B cell (primary cell): ENCODE results near the gene HPD. TPM values are rescaled to one million over a fixed set of nuclear protein-coding genes. Genes with fewer than 3 reads are reported as not detected.

ENCODE experiments used
- ATAC-seq: fragments of 200-7000 bp; cut with Tn5 transposase; one replicate; pipeline ENCODE4 v1.10.0; 2021; ENCODE audit warnings: low read depth, mild to moderate bottlenecking, moderate number of reproducible peaks, moderate library complexity
- CTCF ChIA-PET: fragments of 350-600 bp; sonication (Branson Sonifier 250); formaldehyde crosslinking; loops from one replicate; lab custom pipeline; 2021; ENCODE audit warnings: antibody characterized with exemption, inconsistent platforms; lab: Charles Lee
- POLR2A ChIA-PET: fragments of 350-600 bp; sonication (Branson Sonifier 250); formaldehyde crosslinking; loops from one replicate; lab custom pipeline; 2021; ENCODE audit warnings: antibody characterized with exemption; lab: Charles Lee
- DNase-seq: peaks from one replicate; pipeline ENCODE4 v3.0.0; 2013
- H2AFZ ChIP-seq: 2 replicates; pipeline ENCODE4 v1.6.1; 2012; ENCODE audit warnings: mild to moderate bottlenecking, low read depth, low read length; ENCODE audit not compliant: insufficient read depth, poor library complexity, severe bottlenecking
- H3K27ac ChIP-seq, 2 donors: 1 replicate in 1 of 2; 2 replicates in 1 of 2; pipeline ENCODE4 v1.5.1; 2012 to 2013; ENCODE audit warnings: low read length in 2 of 2, mild to moderate bottlenecking in 2 of 2, moderate library complexity in 1 of 2
- H3K27me3 ChIP-seq, 4 experiments: fragments of 200-600 bp in 1 of 4; sonication (generic) in 1 of 4; replicated peaks in 1 of 4; 1 replicate in 2 of 4; 2 replicates in 2 of 4; pipeline versions ENCODE4 v1.6.1 to v1.7.0; 2013 to 2016; ENCODE audit warnings: low read length in 3 of 4, mild to moderate bottlenecking in 2 of 4, mixed read lengths in 1 of 4, moderate library complexity in 1 of 4; ENCODE audit not compliant: insufficient read depth in 4 of 4, control insufficient read depth in 3 of 4; ENCODE audit errors: control extremely low read depth in 1 of 4
- H3K36me3 ChIP-seq, 2 experiments: replicated peaks in 1 of 2; 1 replicate in 1 of 2; 2 replicates in 1 of 2; pipeline versions ENCODE4 v1.6.1 to v1.7.1; 2013; ENCODE audit warnings: low read length in 1 of 2; ENCODE audit not compliant: insufficient read depth in 2 of 2, control insufficient read depth in 1 of 2; ENCODE audit errors: control extremely low read depth in 1 of 2, extremely low read depth in 1 of 2
- H3K4me1 ChIP-seq, 2 donors: fragments of 200-600 bp in 1 of 2; sonication (generic) in 1 of 2; 1 replicate in 1 of 2; 2 replicates in 1 of 2; pipeline versions ENCODE4 v1.5.1 to v1.6.1; 2013 to 2017; ENCODE audit warnings: low read length in 2 of 2; ENCODE audit not compliant: control insufficient read depth in 2 of 2, insufficient read depth in 2 of 2
- H3K4me2 ChIP-seq: replicated peaks from 2 replicates; pipeline ENCODE3; 2012; ENCODE audit warnings: mild to moderate bottlenecking, low read depth, low read length; ENCODE audit not compliant: poor library complexity, severe bottlenecking
- H3K4me3 ChIP-seq, 5 experiments: fragments of 200-600 bp in 1 of 5; sonication (generic) in 1 of 5; 1 replicate in 3 of 5; 2 replicates in 2 of 5; pipeline versions ENCODE4 v1.5.1 to v1.7.0; 2011 to 2016; ENCODE audit warnings: low read length in 4 of 5, mild to moderate bottlenecking in 4 of 5, low read depth in 2 of 5, control low read depth in 1 of 5, moderate library complexity in 1 of 5; ENCODE audit not compliant: insufficient read depth in 1 of 5; ENCODE audit errors: control extremely low read depth in 1 of 5, extremely low read depth in 1 of 5
- H3K79me2 ChIP-seq: fragments of 200-600 bp; sonication (generic); one replicate; pipeline ENCODE4 v1.6.0; 2016; ENCODE audit warnings: low read length; ENCODE audit not compliant: control insufficient read depth, insufficient read depth
- H3K9ac ChIP-seq: fragments of 200-600 bp; sonication (generic); 2 replicates; pipeline ENCODE4 v1.6.1; 2017; ENCODE audit warnings: mild to moderate bottlenecking, low read length, moderate library complexity
- H3K9me3 ChIP-seq, 3 donors: one replicate each; pipeline versions ENCODE4 v1.6.1 to v1.7.1; 2013; ENCODE audit warnings: low read length in 2 of 3; ENCODE audit not compliant: control insufficient read depth in 2 of 3, insufficient read depth in 1 of 3; ENCODE audit errors: control extremely low read depth in 1 of 3
- H4K20me1 ChIP-seq: 2 replicates; pipeline ENCODE4 v1.6.0; 2012; ENCODE audit warnings: mild to moderate bottlenecking, low read length; ENCODE audit not compliant: insufficient read depth, control insufficient read depth, poor library complexity, severe bottlenecking
- H3K27ac Mint-ChIP-seq: one replicate; pipeline ENCODE4 v1.8.0; 2021; ENCODE audit warnings: mixed read lengths
- H3K27me3 Mint-ChIP-seq: one replicate; pipeline ENCODE4 v1.8.0; 2021; ENCODE audit warnings: mixed read lengths
- H3K4me1 Mint-ChIP-seq: one replicate; pipeline ENCODE4 v1.8.0; 2021; ENCODE audit warnings: mixed read lengths
- H3K4me3 Mint-ChIP-seq: one replicate; pipeline ENCODE4 v1.8.0; 2021; ENCODE audit warnings: mixed read lengths
- H3K9me3 Mint-ChIP-seq: one replicate; pipeline ENCODE4 v1.8.0; 2022; ENCODE audit warnings: mixed read lengths; ENCODE audit not compliant: insufficient read depth
- EZH2 ChIP-seq: IDR thresholded peaks from 2 replicates; pipeline ENCODE4 v1.6.1; 2012; ENCODE audit warnings: borderline replicate concordance, low read depth, mild to moderate bottlenecking, moderate library complexity, low read length; ENCODE audit not compliant: insufficient read depth, poor library complexity, severe bottlenecking
- WGBS: methylation state at CpG from one replicate; pipeline ENCODE4 v1.1.5; 2013; ENCODE audit warnings: missing lambda C conversion rate; ENCODE audit not compliant: insufficient coverage; 5-methylcytosine and 5-hydroxymethylcytosine counted together
- intact Hi-C: fragments of 100-400 bp; cut with micrococcal nuclease; formaldehyde crosslinking; loops from one replicate; pipeline ENCODE4 v1.10.0; 2022
- polyA plus RNA-seq: library from polyadenylated mRNA; depleted of rRNA; stranded (reverse); fragments of >200 nt; gene quantifications from 2 replicates; pipeline ENCODE4 v1.2.3, GENCODE V29; 2012
- total RNA-seq, 2 donors: library from RNA; stranded (reverse); fragments of 120-200 nt in 1 of 2; gene quantifications; 1 replicate in 1 of 2; 2 replicates in 1 of 2; pipeline versions ENCODE4 v1.2.3 to v1.2.4, GENCODE V29; 2013 to 2022
- TF ChIP-seq, protein P1 (sequence below): fragments of 200-600 bp; IDR thresholded peaks from one replicate; pipeline ENCODE4 v1.8.0; 2022; ENCODE audit warnings: antibody characterized with exemption, mild to moderate bottlenecking

Gene HPD
- total and polyA plus RNA-seq, 2 donors (not counting 1 experiment from before 2014, with no cell fraction given): not detected

DNA sequence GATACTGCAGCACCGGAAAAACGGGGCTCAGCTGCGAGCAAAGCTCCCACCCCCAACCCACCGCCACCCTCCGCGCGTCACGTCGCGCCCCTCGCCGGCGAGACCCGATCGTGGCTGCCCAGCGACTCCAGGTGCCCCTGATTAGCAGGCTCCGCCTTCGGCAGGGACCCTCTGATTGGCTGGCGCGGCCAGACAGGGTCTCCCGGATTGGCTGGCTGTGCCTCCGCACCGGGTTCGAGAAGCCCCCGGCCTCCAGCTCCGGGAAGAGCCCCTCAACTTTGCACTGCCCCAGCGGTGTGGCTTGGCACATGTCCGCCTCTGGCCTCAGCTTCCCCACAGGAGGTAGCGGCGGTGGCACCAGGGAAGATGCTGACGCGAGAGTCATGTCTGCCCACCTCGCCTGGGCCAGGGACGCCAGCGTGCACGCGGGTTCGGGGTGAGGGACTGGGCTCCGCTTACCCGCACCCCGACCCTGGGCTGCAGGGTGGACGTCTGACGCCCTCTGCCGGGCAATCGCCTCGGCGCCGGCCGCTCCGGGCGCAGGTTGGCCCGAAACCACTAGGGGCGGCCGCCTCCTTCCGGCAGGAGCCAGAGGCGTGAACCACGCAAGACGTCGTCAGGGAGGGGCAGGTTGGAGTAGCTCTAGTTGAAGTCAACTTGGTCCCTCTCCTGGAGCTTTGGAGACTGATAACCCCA, 64.7 kb downstream of the HPD start:
- TF ChIP-seq, protein P1, sequence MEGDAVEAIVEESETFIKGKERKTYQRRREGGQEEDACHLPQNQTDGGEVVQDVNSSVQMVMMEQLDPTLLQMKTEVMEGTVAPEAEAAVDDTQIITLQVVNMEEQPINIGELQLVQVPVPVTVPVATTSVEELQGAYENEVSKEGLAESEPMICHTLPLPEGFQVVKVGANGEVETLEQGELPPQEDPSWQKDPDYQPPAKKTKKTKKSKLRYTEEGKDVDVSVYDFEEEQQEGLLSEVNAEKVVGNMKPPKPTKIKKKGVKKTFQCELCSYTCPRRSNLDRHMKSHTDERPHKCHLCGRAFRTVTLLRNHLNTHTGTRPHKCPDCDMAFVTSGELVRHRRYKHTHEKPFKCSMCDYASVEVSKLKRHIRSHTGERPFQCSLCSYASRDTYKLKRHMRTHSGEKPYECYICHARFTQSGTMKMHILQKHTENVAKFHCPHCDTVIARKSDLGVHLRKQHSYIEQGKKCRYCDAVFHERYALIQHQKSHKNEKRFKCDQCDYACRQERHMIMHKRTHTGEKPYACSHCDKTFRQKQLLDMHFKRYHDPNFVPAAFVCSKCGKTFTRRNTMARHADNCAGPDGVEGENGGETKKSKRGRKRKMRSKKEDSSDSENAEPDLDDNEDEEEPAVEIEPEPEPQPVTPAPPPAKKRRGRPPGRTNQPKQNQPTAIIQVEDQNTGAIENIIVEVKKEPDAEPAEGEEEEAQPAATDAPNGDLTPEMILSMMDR: peak; percentile 95
- TF ChIP-seq EZH2: no peak
- no peaks in the 10 kb centered on the region for H3K27me3 ChIP-seq
- WGBS: under 1% methylated on average over 58 of the region's 59 CpGs
- H3K4me2 ChIP-seq: peak overlapping the region; percentile 99
- H3K27me3 Mint-ChIP-seq: no peaks in the 10 kb centered on the region
- H3K27ac Mint-ChIP-seq: peak overlapping the region; percentile 90
- H3K4me3 Mint-ChIP-seq: peak overlapping the region; percentile 88
- intact Hi-C loops: loop anchor here (1.0 to 10.0 kb wide), 11 partner anchors 9 to 327 kb away; partner anchors contain the start of genes BCL7A, ORAI1 and TMEM120B
- no peaks in the 10 kb centered on the region for H3K9me3 Mint-ChIP-seq
- peaks cover 3 to 26% of the 10 kb centered on the region in 2 experiments for H3K36me3 ChIP-seq
- no peaks in the 10 kb centered on the region for H3K9me3 ChIP-seq
- ChIA-PET CTCF (interaction anchor here (0.7 to 33.5 kb wide), 56 partner anchors 6 to 587 kb away, joined by 3 to 1947 read pairs (median 4); partner anchors contain the start of genes CFAP251, ORAI1, PSMD9 and RHOF), POLR2A (interaction anchor here (0.7 to 8.5 kb wide), 13 partner anchors 10 to 122 kb away, joined by 3 to 267 read pairs (median 4); partner anchors contain the start of genes PSMD9, SETD1B and TMEM120B)
- H3K79me2 ChIP-seq: peaks cover 66% of the 10 kb centered on the region
- H3K4me3 ChIP-seq: peak overlapping the region; percentile 30 to 97 (median 92)
- H3K9ac ChIP-seq: peak overlapping the region; percentile 95
- ATAC-seq (peak; percentile 53), DNase-seq (peak; percentile 97)
- peaks cover 65% of the 10 kb centered on the region for H3K4me1 Mint-ChIP-seq
- peaks cover 37% of the 10 kb centered on the region for H4K20me1 ChIP-seq
- peak overlapping the region; percentile 75 for H2AFZ ChIP-seq
- H3K27ac ChIP-seq: peak overlapping the region; percentile 59 to 100
- peaks cover 50 to 72% of the 10 kb centered on the region in 2 donors for H3K4me1 ChIP-seq
